ENCODE data around the gene SEMA4A. TPM values are rescaled to one million over a fixed set of nuclear protein-coding genes. Genes with fewer than 3 reads are reported as not detected.

The SEMA4A gene
- total and polyA plus RNA-seq, 4 donors, result 1.1 to 3.5 (median 1.7) TPM

DNA sequence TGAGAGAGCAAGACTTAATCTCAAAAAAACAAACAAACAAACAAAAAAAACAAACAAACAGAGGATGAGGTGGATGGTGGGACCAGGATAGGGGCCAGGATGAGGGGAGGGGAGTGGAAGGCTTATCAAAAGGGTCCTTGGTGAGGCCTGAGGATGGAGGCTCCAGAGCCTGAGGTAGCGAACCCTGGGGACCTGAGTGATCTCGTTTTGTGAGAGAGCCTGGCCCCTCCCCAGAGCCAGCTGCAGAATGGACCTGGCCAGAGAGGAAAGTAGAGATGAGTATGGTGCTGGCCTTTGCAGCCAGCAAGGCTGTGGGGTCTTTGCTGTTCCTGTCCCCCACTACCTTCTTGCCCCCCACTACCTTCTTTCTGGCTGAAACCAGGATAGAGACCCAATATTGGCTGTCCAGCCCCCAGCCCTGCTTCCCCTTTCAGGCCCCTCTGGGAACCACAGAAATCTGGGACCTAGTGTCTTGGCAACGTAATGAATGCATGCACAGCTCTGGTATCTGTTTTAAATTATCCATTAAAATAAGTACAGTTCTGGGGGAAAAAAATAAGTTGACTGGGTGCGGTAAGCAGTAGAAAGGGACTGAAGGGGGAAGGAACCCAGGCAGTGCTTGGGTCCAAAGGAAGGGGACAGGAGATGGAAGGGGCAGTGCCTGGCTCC is 40.0 kb upstream of the SEMA4A start:
- no peak for DNase-seq (ENCODE audit: low spot score)
- H3K36me3 ChIP-seq (ENCODE audit: control insufficient read depth in 4 of 4, insufficient read depth in 3 of 4, low read depth in 1 of 4, low read length in 3 of 4), result no peaks in the 10 kb centered on the region
- H3K9ac ChIP-seq (ENCODE audit: low read depth in 1 of 2, low read length in 2 of 2), result peak overlapping the region in 1 of 2 donors; percentile 19
- H3K27ac ChIP-seq (ENCODE audit: low read depth in 1 of 2, low read length in 2 of 2), result peak overlapping the region; percentile 82 to 91
- 72% methylated on average over 4 of the region's 4 CpGs for WGBS
- TF ChIP-seq, protein P1, sequence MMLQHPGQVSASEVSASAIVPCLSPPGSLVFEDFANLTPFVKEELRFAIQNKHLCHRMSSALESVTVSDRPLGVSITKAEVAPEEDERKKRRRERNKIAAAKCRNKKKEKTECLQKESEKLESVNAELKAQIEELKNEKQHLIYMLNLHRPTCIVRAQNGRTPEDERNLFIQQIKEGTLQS (IDR thresholded peaks at IDR 0.05), result no peak
- no peak for TF ChIP-seq EGR1 (IDR thresholded peaks at IDR 0.05; ENCODE audit: low read depth in 2 of 2)
- no peak for TF ChIP-seq RXRA (IDR thresholded peaks at IDR 0.05)
- TF ChIP-seq HNF4A (conservative IDR thresholded peaks at IDR 0.05), result no peak
- TF ChIP-seq, protein P2, sequence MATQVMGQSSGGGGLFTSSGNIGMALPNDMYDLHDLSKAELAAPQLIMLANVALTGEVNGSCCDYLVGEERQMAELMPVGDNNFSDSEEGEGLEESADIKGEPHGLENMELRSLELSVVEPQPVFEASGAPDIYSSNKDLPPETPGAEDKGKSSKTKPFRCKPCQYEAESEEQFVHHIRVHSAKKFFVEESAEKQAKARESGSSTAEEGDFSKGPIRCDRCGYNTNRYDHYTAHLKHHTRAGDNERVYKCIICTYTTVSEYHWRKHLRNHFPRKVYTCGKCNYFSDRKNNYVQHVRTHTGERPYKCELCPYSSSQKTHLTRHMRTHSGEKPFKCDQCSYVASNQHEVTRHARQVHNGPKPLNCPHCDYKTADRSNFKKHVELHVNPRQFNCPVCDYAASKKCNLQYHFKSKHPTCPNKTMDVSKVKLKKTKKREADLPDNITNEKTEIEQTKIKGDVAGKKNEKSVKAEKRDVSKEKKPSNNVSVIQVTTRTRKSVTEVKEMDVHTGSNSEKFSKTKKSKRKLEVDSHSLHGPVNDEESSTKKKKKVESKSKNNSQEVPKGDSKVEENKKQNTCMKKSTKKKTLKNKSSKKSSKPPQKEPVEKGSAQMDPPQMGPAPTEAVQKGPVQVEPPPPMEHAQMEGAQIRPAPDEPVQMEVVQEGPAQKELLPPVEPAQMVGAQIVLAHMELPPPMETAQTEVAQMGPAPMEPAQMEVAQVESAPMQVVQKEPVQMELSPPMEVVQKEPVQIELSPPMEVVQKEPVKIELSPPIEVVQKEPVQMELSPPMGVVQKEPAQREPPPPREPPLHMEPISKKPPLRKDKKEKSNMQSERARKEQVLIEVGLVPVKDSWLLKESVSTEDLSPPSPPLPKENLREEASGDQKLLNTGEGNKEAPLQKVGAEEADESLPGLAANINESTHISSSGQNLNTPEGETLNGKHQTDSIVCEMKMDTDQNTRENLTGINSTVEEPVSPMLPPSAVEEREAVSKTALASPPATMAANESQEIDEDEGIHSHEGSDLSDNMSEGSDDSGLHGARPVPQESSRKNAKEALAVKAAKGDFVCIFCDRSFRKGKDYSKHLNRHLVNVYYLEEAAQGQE (IDR thresholded peaks at IDR 0.05), result no peak
- no peak for TF ChIP-seq NR2F2 (IDR thresholded peaks at IDR 0.05)
- TF ChIP-seq SP1 (IDR thresholded peaks at IDR 0.05), result no peak
- no peak for TF ChIP-seq GABPA (IDR thresholded peaks at IDR 0.05 in 1 of 2, conservative IDR thresholded peaks at IDR 0.05 in 1 of 2)
- TF ChIP-seq FOXA2 (IDR thresholded peaks at IDR 0.05), result no peak
- no peak for TF ChIP-seq FOXA1 (IDR thresholded peaks at IDR 0.05)
- no peak for TF ChIP-seq RAD21 (IDR thresholded peaks at IDR 0.05)
- TF ChIP-seq HNF4G (IDR thresholded peaks at IDR 0.05), result no peak
- no peak for TF ChIP-seq JUND (IDR thresholded peaks at IDR 0.05)
- no peak for TF ChIP-seq YY1 (IDR thresholded peaks at IDR 0.05)
- TF ChIP-seq, protein P3, sequence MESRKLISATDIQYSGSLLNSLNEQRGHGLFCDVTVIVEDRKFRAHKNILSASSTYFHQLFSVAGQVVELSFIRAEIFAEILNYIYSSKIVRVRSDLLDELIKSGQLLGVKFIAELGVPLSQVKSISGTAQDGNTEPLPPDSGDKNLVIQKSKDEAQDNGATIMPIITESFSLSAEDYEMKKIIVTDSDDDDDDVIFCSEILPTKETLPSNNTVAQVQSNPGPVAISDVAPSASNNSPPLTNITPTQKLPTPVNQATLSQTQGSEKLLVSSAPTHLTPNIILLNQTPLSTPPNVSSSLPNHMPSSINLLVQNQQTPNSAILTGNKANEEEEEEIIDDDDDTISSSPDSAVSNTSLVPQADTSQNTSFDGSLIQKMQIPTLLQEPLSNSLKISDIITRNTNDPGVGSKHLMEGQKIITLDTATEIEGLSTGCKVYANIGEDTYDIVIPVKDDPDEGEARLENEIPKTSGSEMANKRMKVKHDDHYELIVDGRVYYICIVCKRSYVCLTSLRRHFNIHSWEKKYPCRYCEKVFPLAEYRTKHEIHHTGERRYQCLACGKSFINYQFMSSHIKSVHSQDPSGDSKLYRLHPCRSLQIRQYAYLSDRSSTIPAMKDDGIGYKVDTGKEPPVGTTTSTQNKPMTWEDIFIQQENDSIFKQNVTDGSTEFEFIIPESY (IDR thresholded peaks at IDR 0.05), result no peak
- TF ChIP-seq TAF1 (conservative IDR thresholded peaks at IDR 0.05), result no peak
- TF ChIP-seq, protein P4, sequence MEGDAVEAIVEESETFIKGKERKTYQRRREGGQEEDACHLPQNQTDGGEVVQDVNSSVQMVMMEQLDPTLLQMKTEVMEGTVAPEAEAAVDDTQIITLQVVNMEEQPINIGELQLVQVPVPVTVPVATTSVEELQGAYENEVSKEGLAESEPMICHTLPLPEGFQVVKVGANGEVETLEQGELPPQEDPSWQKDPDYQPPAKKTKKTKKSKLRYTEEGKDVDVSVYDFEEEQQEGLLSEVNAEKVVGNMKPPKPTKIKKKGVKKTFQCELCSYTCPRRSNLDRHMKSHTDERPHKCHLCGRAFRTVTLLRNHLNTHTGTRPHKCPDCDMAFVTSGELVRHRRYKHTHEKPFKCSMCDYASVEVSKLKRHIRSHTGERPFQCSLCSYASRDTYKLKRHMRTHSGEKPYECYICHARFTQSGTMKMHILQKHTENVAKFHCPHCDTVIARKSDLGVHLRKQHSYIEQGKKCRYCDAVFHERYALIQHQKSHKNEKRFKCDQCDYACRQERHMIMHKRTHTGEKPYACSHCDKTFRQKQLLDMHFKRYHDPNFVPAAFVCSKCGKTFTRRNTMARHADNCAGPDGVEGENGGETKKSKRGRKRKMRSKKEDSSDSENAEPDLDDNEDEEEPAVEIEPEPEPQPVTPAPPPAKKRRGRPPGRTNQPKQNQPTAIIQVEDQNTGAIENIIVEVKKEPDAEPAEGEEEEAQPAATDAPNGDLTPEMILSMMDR (IDR thresholded peaks at IDR 0.05; ENCODE audit: low read depth, low read length, missing input control), result no peak
- H3K4me1 ChIP-seq (ENCODE audit: control insufficient read depth in 4 of 4, insufficient read depth in 4 of 4, low read length in 3 of 4), result peaks cover 6 to 26% (median 15%) of the 10 kb centered on the region in 4 donors
- no peaks in the 10 kb centered on the region for H3K27me3 ChIP-seq (ENCODE audit: control insufficient read depth in 4 of 4, insufficient read depth in 4 of 4, low read length in 3 of 4)
- H3K9me3 ChIP-seq (ENCODE audit: control insufficient read depth in 4 of 4, low read length in 3 of 4), result no peaks in the 10 kb centered on the region
- no peak overlapping the region for H3K4me3 ChIP-seq (ENCODE audit: low read depth in 1 of 3, low read length in 3 of 3)
